ENCODE results near the gene LRCH1.

LRCH1 gene

GRCh38 chr13:46526100-46526735 is 26.8 kb upstream of the LRCH1 start:
- FAIRE-seq (no peak), DNase-seq (ENCODE audit: insufficient read length, low spot score) (no peak)
- TF ChIP-seq CTCF (IDR thresholded peaks at IDR 0.05; ENCODE audit: insufficient read depth, missing control alignments) = no peak

DNA sequence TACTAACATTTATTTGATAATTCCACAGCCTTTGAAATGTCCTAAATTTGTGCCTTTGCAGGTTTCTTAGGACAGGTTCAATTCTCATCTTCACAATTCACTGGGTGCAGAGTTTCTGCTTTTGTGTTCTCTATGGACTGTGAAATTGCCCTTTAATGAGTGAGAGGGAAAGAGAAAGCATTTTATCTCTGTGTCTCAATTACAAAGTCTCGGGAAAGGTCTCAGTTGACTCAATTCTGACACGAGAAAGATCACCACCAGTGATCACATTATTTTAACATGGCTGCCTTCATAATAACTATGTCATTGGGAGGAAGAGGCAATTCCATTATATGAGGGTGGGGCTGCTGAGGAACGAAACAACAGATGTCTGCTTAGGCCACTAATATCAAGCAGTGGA is 26.2 kb upstream of the LRCH1 start:
- TF ChIP-seq CTCF (IDR thresholded peaks at IDR 0.05; ENCODE audit: insufficient read depth, missing control alignments) = no peak
- DNase-seq (ENCODE audit: insufficient read length, low spot score) = no peak
- no peak for FAIRE-seq

DNA sequence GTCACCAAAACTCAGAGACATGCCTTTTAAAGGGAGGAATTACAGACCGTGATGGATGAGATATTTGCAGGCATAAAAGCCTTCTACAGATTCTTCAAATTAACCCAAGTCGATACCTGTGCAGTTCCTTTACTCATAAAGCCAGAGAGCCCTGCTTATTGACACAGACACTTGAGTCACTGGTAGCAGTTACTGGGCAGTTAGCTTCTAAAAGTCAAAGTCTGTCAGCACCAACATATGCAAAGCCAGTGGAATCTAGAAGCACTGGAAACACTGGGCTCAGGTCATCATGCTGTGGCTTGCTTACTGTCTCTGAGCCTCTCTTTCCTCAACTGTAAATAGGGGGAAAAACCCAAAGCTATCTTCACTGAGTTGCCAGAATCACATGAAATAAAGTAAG is 25.7 kb upstream of the LRCH1 start:
- TF ChIP-seq CTCF (IDR thresholded peaks at IDR 0.05; ENCODE audit: insufficient read depth, missing control alignments) = no peak
- DNase-seq (ENCODE audit: insufficient read length, low spot score) (no peak), FAIRE-seq (no peak)

DNA sequence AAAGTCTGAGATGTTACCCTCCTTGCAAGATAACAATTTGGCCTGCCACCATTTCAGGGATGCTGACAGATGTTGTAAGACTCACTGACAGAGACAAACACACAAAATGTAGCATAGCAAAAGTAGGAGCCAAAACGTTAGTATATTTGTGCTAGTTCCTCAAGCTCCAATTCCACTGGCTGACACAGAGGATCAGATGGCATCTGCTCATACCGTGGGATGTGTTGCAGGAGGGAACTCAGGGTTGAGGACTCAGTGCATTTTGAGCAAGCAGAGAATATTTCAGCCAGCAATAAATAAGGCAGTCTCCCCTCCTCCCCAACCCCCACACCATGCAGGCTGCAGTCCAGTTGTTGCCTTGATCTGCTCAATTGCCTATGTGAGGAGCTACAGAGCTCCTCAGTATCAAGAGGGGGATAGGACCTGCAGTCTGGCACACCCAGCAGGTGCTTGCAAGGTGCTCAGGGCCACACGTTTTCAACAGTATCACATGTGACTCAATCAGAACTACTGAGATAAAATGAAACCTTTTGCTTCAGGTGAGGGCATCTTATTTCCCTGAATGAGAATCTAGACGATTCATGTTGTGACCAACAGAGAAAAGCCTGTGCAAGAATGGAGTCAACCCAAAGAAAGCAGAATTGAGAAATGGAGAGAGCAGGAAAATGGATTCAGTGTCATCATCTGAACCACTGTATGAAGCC is 23.6 kb upstream of the LRCH1 start:
- TF ChIP-seq CTCF (IDR thresholded peaks at IDR 0.05; ENCODE audit: insufficient read depth, missing control alignments) = no peak
- no peak for FAIRE-seq
- DNase-seq (ENCODE audit: insufficient read length, low spot score) = no peak

DNA sequence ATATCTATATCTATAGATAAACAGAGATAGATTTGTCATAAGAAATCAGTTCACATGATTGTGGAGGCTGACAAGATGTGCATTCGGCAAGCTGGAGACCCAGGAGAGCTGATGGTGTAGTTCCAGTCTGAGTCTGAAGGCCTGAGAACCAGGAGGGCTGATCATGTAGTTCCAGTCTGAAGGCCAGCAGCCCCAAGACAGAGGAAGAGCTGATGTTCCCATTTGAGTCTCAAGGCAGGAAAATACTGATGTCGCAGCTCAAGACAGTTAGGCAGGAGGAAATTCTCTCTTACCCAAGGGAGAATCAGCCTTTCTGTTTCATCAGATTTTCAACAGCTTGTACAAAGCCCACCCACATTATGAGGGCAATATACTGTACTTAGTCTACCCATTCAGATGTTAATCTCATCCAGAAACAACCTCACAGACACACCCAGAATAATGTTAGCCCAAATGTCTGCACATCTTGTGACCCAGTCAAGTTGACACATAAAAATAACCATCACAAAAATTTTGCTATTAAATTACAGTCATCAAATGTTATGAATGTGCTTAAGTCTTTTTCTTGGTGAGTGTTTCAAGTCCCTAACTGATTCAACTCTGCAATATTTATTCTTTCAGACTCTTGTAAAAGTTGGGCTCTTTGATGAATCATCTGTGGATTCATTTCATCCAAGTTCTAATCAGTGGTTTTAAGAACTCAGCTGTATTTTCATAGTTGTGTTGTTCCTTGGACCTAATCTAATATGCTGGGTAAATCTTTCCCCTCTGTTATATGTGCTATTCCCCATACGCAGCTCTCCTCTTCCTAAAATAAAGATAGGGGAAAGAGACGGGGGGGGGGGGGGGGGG is 22.7 kb upstream of the LRCH1 start:
- FAIRE-seq (no peak), DNase-seq (ENCODE audit: insufficient read length, low spot score) (no peak)
- no peak for TF ChIP-seq CTCF (IDR thresholded peaks at IDR 0.05; ENCODE audit: insufficient read depth, missing control alignments)

GRCh38 chr13:46531953-46532352 is 21.0 kb upstream of the LRCH1 start:
- no peak for TF ChIP-seq CTCF (IDR thresholded peaks at IDR 0.05; ENCODE audit: insufficient read depth, missing control alignments)
- DNase-seq (ENCODE audit: insufficient read length, low spot score) (no peak), FAIRE-seq (no peak)
